ENCODE data around the gene RAVER1. TPM values are rescaled to one million over a fixed set of nuclear protein-coding genes. Genes with fewer than 3 reads are reported as not detected.

The RAVER1 gene
- total RNA-seq, 1 experiment from 2014 or later, result 87.7 TPM

DNA sequence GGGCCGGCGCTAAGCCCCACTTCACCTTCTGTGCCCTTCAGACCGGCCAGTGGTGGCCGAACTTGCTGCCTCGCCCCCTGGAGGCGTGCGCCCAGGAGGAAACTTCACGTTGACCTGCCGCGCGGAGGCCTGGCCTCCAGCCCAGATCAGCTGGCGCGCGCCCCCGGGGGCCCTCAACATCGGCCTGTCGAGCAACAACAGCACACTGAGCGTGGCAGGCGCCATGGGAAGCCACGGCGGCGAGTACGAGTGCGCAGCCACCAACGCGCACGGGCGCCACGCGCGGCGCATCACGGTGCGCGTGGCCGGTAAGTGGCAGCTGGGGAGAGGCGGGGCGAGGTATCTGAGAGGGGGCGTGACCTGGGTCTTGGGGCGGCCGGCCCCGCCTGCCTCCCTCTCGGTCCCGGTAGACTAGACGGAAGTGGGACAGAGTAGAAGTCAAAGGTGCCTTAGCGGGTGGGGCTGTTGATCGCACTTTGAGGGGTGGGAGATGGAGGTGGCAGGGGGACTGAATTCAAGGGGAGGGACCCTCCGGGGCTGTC is 38.0 kb downstream of the RAVER1 start:
- BruUV-seq (replicated peaks), result no TSS peak
- Histone ChIP-seq H3K9me3 (ENCODE audit: low read depth, low read length, poor library complexity, severe bottlenecking) (no peaks in the 10 kb centered on the region), H3K36me3 (ENCODE audit: insufficient read depth, low read length, poor library complexity, severe bottlenecking) (no peaks in the 10 kb centered on the region), H3K27ac (ENCODE audit: low read depth, low read length, poor library complexity, severe bottlenecking) (no peak overlapping the region), H3K27me3 (replicated peaks; ENCODE audit: insufficient read depth, low read depth, low read length, poor library complexity) (peaks cover 38% of the 10 kb centered on the region), H3K4me3 (ENCODE audit: low read depth, low read length, poor library complexity, severe bottlenecking) (peak overlapping the region; percentile 12), H3K4me1 (ENCODE audit: insufficient read depth, low read length, poor library complexity, severe bottlenecking) (peaks cover 29% of the 10 kb centered on the region)
- intact Hi-C loops (cut with micrococcal nuclease; ENCODE audit: unreplicated experiment), result no loop called here
- DNase-seq (ENCODE audit: low spot score), result no peak
- ChIA-PET CTCF (no interaction called here), POLR2A (ENCODE audit: low non-redundant PET) (no interaction called here)
- no peak for TF ChIP-seq EZH2 (IDR thresholded peaks at IDR 0.05; ENCODE audit: borderline replicate concordance, low read depth, low read length, poor library complexity, severe bottlenecking)
- TF ChIP-seq, protein P1, sequence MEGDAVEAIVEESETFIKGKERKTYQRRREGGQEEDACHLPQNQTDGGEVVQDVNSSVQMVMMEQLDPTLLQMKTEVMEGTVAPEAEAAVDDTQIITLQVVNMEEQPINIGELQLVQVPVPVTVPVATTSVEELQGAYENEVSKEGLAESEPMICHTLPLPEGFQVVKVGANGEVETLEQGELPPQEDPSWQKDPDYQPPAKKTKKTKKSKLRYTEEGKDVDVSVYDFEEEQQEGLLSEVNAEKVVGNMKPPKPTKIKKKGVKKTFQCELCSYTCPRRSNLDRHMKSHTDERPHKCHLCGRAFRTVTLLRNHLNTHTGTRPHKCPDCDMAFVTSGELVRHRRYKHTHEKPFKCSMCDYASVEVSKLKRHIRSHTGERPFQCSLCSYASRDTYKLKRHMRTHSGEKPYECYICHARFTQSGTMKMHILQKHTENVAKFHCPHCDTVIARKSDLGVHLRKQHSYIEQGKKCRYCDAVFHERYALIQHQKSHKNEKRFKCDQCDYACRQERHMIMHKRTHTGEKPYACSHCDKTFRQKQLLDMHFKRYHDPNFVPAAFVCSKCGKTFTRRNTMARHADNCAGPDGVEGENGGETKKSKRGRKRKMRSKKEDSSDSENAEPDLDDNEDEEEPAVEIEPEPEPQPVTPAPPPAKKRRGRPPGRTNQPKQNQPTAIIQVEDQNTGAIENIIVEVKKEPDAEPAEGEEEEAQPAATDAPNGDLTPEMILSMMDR (conservative IDR thresholded peaks at IDR 0.05; ENCODE audit: low read depth, low read length), result no peak

- Histone ChIP-seq H3K27me3 (replicated peaks; ENCODE audit: insufficient read depth, low read depth, low read length, poor library complexity) (peaks cover 38% of the 10 kb centered on the region), H3K4me1 (ENCODE audit: insufficient read depth, low read length, poor library complexity, severe bottlenecking) (peaks cover 36% of the 10 kb centered on the region), H3K4me3 (ENCODE audit: low read depth, low read length, poor library complexity, severe bottlenecking) (no peak overlapping the region), H3K27ac (ENCODE audit: low read depth, low read length, poor library complexity, severe bottlenecking) (no peak overlapping the region), H3K9me3 (ENCODE audit: low read depth, low read length, poor library complexity, severe bottlenecking) (no peaks in the 10 kb centered on the region), H3K36me3 (ENCODE audit: insufficient read depth, low read length, poor library complexity, severe bottlenecking) (no peaks in the 10 kb centered on the region)
- ChIA-PET POLR2A (ENCODE audit: low non-redundant PET) (no interaction called here), CTCF (no interaction called here)
- TF ChIP-seq EZH2 (IDR thresholded peaks at IDR 0.05; ENCODE audit: borderline replicate concordance, low read depth, low read length, poor library complexity, severe bottlenecking), result no peak
- TF ChIP-seq, protein P1 (conservative IDR thresholded peaks at IDR 0.05; ENCODE audit: low read depth, low read length), result peak; percentile 26; the same call in 1 of the 2 replicates
- intact Hi-C loops (cut with micrococcal nuclease; ENCODE audit: unreplicated experiment), result no loop called here
- BruUV-seq (replicated peaks), result no TSS peak
- no peak for DNase-seq (ENCODE audit: low spot score)
These were observed 39.0 kb downstream of the RAVER1 start for GRCh38 chr19:10294368-10294697.

- no peak for DNase-seq (ENCODE audit: low spot score)
- TF ChIP-seq EZH2 (IDR thresholded peaks at IDR 0.05; ENCODE audit: borderline replicate concordance, low read depth, low read length, poor library complexity, severe bottlenecking), result no peak
- TF ChIP-seq, protein P1 (conservative IDR thresholded peaks at IDR 0.05; ENCODE audit: low read depth, low read length), result no peak
- BruUV-seq (replicated peaks), result no TSS peak
- no peak overlapping the region for H3K27ac ChIP-seq (ENCODE audit: low read depth, low read length, poor library complexity, severe bottlenecking)
- H3K9me3 ChIP-seq (ENCODE audit: low read depth, low read length, poor library complexity, severe bottlenecking), result no peaks in the 10 kb centered on the region
- POLR2A ChIA-PET (ENCODE audit: low non-redundant PET), result interaction anchor here (0.6 kb wide), 1 partner anchor 12 kb away, joined by 6 read pairs; no protein-coding TSS in a partner anchor
- intact Hi-C loops (cut with micrococcal nuclease; ENCODE audit: unreplicated experiment), result no loop called here
- CTCF ChIA-PET, result no interaction called here
- H3K36me3 ChIP-seq (ENCODE audit: insufficient read depth, low read length, poor library complexity, severe bottlenecking), result no peaks in the 10 kb centered on the region
- no peak overlapping the region for H3K4me3 ChIP-seq (ENCODE audit: low read depth, low read length, poor library complexity, severe bottlenecking)
- peaks cover 38% of the 10 kb centered on the region for H3K27me3 ChIP-seq (replicated peaks; ENCODE audit: insufficient read depth, low read depth, low read length, poor library complexity)
- H3K4me1 ChIP-seq (ENCODE audit: insufficient read depth, low read length, poor library complexity, severe bottlenecking), result peaks cover 41% of the 10 kb centered on the region
These were observed 39.5 kb downstream of the RAVER1 start for GRCh38 chr19:10293637-10294367.

Measured in A673 (cell line).